GM21737 (cell line): ENCODE data around the gene PRKAR1A.

ENCODE experiments used
- ATAC-seq: cut with Tn5 transposase; IDR thresholded peaks from one replicate; pipeline ENCODE4 v1.9.1; 2021; ENCODE audit warnings: mild to moderate bottlenecking, moderate library complexity; ENCODE audit not compliant: unreplicated experiment

PRKAR1A gene

GRCh38 chr17:68539548-68540467 lies 27.6 kb downstream of the PRKAR1A start:
- ATAC-seq = no peak

DNA sequence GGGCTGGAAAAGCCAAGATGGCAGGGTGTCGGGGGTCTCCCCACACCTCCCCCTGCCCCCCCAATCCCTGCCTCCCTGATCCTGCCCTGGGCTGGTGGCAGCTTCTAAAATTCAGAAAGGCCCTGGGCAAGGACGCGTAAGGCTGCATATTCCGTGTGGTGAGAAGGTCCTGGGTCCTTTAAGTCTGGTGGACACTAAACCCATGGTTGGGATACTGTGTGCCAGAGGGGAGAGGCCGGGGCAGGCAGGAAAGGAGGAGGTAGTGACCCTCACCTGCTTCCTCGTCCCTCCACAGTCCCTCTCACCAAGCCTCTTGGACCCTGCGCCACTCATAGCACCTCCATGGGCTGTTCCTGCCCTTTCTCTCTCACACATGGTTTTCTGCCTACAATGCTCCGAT lies 28.8 kb downstream of the PRKAR1A start:
- no peak for ATAC-seq

GRCh38 chr17:68541816-68542215 lies 29.6 kb downstream of the PRKAR1A start:
- ATAC-seq = no peak

DNA sequence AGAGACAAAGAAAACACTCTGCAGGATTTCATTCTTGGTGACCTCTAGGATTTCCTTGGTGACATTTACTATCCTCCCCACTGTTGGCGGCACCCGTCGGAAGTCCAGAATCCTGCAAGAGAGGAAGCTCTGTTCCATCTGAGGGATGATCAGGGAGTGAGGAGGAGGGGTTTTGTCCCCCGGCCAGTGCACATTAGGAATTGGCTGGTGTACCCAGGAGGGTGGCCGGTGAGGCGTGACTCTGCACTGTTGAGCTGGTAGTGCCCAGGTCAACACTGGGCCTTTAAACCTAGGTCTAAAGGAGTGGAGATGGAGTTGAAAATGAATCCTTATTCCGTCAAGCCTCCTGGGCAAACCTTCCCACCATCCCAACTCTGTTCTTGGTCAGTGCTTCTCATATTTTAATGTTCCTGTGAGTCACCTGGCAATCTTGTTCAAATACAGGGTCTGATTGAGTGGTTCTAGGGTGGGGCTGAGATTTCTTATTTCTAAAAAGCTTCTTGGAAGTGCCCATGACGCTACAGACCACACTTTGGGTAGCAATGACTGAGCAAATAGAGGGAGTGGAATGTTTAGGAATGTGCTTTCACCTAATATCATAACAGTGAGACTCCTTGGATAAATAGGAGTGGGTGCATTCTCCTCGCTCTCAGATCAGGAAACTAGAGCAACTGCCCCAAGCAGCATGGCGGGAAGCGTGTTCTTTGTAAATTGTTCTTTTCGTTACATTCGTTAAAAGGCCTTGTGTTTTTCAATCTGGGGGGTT lies 30.7 kb downstream of the PRKAR1A start:
- no peak for ATAC-seq

- no peak for ATAC-seq
Measured at GRCh38 chr17:68544111-68544915, 32.1 kb downstream of the PRKAR1A start.

GRCh38 chr17:68556551-68556950 lies 44.3 kb downstream of the PRKAR1A start:
- ATAC-seq = no peak

- ATAC-seq = no peak
Measured at GRCh38 chr17:68559316-68559715, 47.1 kb downstream of the PRKAR1A start.

GRCh38 chr17:68560966-68561720 lies 48.9 kb downstream of the PRKAR1A start:
- no peak for ATAC-seq

DNA sequence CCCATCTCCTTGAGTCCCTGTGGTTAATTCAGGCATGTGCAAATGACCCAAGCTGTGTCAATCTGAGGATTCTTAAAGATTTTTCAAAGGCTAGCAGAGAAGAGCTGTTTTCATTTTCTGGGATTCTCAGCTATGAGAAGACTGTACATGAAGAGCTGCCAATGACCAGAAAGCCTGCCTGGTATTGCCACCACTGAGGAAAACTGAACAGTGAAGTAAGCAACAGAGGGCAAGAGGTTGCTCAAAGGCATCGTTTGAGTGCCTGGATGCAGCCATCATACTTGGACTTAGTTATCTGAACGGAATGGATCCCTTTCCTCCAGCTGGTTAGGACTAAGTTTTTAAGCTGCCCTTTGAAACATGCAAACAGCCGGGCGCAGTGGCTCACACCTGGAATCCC lies 50.5 kb downstream of the PRKAR1A start:
- ATAC-seq = no peak

GRCh38 chr17:68564415-68565111 lies 52.3 kb downstream of the PRKAR1A start:
- no peak for ATAC-seq

DNA sequence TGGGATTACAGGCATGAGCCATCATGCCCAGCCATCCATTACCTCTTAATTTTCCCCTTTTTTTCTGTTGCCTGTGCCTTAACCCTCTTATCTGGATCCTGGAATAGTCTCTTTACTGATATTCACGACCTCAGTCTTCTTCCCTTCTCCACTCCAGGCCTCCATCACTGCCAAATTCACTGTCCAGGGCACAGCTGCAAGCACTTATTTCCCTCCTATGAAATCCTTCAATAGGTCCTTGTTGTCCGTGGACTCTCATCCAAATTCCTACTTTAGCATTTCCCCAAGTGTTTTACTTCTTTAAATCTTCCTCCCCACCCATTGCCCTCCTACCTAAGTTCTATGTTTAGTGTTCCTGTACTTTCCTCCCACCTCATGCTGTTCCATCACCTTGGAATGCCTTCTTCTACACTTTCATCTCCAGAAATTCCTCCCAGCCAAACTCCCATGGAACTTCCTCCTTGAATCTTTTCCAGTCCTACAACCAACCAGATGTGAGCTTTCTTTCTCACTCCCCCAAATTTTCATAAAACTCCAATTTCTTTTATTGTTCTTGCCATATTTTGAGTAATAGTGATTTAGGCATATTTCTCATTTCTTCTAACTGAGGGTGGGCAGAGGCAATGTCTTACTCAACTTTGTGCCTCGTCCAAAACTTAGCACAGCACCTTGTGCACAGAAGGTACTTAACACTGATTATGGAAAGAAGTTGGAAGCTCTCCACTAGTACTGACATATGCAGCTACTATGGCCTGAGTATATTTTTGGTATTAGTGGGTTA lies 53.6 kb downstream of the PRKAR1A start:
- ATAC-seq = no peak

DNA sequence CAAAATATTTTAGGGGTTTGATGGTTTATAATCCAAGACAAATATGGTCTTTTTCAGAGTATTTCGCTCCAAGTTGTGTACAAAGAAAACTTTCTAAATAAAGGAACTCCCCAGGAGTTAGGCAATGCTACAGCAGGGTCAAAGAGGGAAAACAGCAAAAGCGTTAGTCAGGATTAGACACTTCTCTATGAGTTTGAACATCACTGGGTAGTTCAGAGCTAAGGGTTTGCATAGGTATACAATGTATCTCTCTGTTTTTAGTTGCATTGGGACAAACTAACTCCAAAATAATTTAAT lies 54.2 kb downstream of the PRKAR1A start:
- no peak for ATAC-seq

DNA sequence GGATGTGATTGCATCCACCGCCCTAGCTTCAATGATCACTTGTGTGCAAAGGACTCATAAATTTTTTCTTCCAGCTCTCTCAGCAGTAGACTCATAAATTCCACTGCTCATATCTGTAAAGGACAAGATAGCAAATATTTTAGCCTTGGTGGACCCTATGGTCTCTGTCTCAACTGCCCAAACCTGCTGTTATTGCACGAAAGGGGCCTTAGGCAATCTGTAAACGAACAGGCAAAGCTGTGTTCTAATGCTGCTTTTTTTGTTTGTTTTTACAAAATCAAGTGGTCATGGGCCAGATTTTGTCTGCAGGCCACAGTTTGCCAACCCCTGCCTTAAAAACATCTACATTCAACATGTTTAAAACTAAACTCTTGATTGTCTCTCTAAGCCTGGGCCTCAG lies 54.8 kb downstream of the PRKAR1A start:
- ATAC-seq = no peak

DNA sequence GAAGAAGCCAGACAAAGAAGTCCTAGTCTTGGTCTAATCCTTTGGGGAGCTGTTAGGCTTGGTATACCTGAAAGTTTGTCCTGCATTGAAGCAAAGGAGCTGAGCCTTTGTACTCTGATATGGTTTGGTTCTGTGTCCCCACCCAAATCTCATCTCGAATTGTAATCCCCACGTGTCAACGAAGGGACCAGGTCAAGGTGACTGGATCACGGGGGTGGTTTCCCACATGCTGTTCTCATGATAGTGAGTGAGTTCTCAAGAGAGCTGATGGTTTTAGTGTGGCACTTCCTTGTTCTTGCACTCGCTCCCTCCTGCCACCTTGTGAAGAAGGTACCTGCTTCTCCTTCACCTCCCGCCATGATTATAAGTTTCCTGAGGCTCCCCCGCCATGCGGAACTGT lies 55.4 kb downstream of the PRKAR1A start:
- no peak for ATAC-seq

DNA sequence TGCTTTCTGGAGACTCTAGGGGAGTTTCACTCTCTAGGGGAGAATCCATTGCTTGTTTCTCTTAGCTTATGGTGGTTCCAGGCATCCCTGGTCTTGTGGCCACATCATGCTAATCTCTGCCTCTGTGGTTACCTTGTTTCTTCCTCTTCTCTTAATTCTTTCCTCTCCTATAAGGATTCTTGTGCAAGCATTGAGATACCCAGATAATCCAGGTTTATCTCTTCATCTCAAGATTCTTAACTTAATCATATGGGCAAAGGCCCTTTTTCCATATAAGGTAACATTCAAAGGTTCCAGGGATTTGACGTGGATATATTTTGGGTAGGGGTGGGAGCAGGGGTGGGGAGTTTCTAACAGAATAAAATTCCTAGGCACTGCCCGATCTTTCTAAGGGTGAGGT lies 56.4 kb downstream of the PRKAR1A start:
- ATAC-seq = no peak

DNA sequence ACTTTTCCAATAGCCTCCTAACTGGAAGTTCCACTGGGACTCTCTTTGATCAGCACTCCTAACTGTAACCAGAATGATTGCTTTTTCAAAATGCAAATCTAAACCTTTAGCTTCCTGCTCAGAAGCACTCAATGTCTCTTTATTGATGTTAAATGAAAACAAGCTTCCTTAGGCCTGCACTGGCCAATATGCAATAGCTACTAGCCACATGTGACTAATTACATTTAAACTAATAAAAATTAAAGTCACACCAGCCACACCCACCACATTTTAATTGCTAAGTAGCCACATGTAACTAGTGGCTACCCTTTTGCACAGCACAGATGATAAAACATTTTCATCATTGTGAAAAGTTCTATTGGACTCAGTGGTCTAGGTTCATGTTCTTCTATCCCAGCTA lies 57.1 kb downstream of the PRKAR1A start:
- ATAC-seq = no peak

DNA sequence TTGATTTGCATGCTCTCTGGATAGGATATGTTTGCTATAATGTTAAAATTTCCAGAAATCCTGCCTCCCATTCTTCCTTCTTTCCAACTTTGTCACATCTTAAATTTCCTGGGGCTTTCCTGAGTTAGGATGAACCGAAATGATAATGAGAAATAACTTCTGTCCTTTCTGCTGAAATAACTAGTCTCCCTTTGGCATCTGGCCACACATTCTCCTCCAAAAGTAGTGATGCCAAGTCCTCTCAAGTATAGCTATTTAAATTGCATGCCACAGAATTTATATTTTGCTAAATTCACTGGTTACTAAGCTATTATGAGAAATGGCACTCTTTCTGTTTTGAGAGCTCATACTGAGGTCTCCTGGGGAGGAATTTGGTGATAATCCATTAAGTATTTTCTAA lies 58.3 kb downstream of the PRKAR1A start:
- ATAC-seq = no peak

DNA sequence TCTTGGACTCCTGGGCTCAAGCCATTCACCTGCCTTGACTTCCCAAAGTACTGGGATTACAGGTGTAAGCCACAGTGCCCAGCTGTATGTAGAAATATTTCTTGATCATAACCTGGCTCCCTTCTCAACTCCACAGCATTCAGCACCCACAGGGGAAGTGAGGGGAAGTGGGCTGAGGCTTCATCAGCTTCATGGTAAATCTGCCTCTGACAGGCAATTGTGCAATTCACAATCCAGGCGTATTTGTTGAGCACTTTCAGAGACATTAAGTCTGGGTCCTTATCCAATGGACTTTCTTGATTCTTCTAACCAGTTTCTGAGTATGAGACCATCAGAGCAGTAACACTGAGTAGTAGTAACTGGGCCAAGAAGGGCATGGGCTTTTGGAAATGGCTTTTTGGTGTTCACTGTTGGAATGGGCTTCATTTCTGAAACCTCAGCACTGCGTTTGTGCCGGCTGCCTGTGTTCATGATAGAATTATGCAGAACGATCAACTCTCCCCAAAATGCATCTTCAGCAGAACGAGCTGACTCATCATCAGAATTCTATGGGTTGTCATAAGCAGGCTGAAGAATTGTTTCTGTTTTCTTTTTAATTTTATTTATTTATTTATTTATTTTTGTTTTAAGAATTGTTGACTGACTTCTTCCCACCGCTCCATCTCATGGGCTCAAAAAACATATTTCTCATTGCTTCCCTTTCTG lies 60.1 kb downstream of the PRKAR1A start:
- ATAC-seq = no peak

DNA sequence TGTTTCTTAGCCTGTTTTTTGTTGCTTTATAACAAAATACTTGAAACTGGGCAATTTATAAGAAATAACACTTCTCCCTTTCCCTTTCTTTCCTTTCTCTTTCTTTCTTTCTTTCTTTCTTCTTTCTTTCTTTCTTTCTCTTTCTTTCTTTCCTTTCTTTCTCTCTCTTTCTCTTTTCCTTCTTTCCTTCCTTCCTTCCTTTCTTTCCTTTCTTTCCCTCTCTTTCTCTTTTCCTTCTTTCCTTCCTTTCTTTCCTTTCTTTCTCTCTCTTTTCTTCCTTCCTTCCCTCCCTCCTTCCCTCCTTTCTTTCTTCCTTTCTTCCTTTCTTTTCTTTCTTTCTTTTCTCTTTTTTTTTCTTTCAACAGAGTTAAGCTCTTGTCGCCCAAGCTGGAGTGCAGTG lies 61.1 kb downstream of the PRKAR1A start:
- ATAC-seq = no peak
